KBM-7 (cell line): ENCODE measurements around the gene SHISAL1.

ENCODE experiments used
- DNase-seq: peaks from one replicate; pipeline ENCODE4 v3.0.0-alpha.2; 2015
- in situ Hi-C: fragments of 300-500 bp; cut with MboI; formaldehyde crosslinking; loops from 2 replicates; pipeline ENCODE4 v1.14.3; 2020; ENCODE audit warnings: low sequenced_read_pairs, low pct_unique_long_range_greater_than_20kb, mixed read lengths

Gene SHISAL1

DNA sequence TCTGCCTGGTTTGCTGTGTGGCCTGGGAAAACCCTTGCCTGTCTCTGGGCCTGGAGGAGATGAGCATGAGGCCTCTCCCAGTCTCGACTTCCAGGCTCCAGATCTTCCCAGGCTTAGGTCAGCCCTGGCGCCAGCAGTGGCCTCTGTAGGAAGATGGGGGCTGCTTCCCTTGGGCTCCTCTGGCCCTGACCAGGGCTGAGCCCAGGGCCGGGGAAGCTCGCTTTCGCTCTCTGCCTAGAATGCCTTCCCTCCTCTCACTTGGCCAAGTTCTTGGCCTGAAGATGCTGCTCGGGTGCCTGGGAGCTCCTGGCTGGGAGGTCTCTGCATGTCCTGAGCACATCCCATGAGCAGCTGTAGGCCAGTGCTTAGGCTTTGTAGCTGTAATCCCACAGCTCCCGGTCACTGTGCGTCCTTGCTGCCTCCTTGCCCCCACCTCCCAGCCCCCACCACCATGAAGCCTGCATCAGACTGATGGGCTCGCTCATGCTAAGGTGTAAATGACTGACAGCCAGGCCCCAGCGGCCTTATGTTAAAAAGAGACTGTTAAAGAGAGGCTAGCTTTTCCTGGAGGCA is 25.5 kb downstream of the SHISAL1 start:
- no peak for DNase-seq
- in situ Hi-C loops: no loop called here

GRCh38 chr22:44286646-44287045 is 26.1 kb downstream of the SHISAL1 start:
- no peak for DNase-seq
- in situ Hi-C loops: no loop called here

DNA sequence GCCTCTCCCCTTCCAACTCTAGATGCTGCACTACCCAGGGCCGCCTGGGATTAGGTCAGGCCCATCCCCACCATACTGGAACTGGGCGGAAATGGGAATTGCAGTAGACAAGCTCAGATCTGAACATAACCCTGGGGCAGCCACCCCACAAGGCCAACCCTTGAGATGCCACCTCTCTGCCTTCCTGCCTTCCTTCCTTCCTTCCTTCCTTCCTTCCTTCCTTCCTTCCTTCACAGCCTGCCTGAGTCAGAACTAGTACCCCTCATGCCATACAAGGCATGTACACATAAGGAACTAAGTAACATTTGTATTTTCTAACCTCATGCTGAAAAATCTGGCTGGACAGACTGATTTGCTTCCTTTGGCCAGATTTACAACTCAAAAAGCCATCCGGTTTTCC is 28.0 kb downstream of the SHISAL1 start:
- no peak for DNase-seq
- in situ Hi-C loops: no loop called here

GRCh38 chr22:44281768-44282637 is 30.7 kb downstream of the SHISAL1 start:
- no peak for DNase-seq
- in situ Hi-C loops: no loop called here

GRCh38 chr22:44280665-44281188 is 32.0 kb downstream of the SHISAL1 start:
- DNase-seq: no peak
- in situ Hi-C loops: no loop called here

DNA sequence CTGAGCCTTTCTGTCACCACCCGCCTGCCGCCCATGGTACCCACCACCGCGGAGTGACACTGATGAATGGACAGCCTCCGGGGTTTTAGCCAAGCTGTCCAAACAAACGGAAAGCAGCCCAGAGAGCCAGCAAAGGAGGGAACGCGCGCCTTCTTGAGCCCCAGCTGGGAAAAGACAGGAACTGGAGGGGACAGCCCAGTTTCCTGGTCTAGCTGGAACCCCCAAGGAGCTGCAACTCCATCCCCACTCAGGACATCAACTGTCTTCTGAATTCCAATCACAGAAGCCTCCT is 33.7 kb downstream of the SHISAL1 start:
- DNase-seq: no peak
- in situ Hi-C loops: no loop called here

- in situ Hi-C loops: no loop called here
- DNase-seq: no peak
Measured at GRCh38 chr22:44278243-44279068, 34.3 kb downstream of the SHISAL1 start.

GRCh38 chr22:44277386-44278135 is 35.2 kb downstream of the SHISAL1 start:
- DNase-seq: no peak
- in situ Hi-C loops: no loop called here

- in situ Hi-C loops: no loop called here
- no peak for DNase-seq
Measured at GRCh38 chr22:44276706-44277356, 35.9 kb downstream of the SHISAL1 start.

- in situ Hi-C loops: no loop called here
- DNase-seq: no peak
Measured at GRCh38 chr22:44276041-44276440, 36.7 kb downstream of the SHISAL1 start.

DNA sequence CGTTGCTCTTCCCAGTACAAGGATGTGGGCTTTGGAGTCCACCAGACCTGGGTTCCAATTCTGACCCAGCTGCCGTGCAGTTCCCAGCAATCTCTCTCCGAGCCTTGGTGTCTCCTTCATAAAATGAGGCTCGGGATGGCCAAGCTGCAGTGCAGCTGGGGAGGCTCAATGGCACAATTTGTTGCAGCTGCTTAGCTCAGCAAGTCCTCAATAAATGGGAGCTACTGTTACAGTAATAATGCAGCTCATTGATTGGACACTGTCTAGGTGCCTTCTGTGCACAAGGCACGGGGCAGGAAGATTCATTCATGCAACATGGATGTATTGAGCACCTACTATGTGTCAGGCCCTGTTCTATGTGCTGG is 37.1 kb downstream of the SHISAL1 start:
- no peak for DNase-seq
- in situ Hi-C loops: no loop called here

GRCh38 chr22:44274918-44275630 is 37.7 kb downstream of the SHISAL1 start:
- in situ Hi-C loops: no loop called here
- no peak for DNase-seq

DNA sequence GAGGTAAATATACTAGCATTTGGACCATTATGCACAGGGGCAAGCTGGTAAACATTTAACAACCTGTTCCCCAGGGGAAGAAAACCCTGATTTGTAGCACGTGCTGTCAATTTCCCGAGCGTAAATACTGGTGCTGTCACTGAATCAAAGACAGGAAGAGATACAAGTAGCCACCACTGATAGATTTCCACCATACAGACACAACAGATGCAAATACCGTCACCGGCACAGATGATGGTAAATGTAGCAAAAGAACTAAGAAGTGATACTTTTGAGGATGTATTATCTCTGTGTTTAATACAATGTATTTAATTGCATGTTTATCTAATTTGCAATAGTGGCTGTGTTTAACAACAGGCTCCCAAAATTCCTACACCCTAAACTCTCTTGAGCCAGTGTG is 39.6 kb downstream of the SHISAL1 start:
- in situ Hi-C loops: no loop called here
- DNase-seq: no peak

DNA sequence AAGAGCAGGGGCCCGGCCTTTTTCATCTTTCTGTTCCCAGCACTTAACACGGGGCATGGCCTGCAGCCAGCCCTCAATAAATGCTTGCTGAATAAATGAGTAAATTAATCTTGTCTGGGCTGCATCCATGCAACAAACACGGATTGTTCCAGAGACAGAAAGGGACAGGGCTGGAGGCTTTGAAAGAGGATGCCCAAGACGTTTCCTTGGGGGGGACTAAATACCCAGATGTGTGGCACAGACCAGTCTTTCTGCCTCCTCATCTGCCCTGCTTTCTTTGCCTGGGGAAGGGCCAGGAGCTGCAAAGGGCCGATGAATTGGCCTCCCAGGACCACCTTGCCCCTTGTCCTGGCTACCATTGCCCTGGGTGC is 40.4 kb downstream of the SHISAL1 start:
- in situ Hi-C loops: no loop called here
- no peak for DNase-seq

DNA sequence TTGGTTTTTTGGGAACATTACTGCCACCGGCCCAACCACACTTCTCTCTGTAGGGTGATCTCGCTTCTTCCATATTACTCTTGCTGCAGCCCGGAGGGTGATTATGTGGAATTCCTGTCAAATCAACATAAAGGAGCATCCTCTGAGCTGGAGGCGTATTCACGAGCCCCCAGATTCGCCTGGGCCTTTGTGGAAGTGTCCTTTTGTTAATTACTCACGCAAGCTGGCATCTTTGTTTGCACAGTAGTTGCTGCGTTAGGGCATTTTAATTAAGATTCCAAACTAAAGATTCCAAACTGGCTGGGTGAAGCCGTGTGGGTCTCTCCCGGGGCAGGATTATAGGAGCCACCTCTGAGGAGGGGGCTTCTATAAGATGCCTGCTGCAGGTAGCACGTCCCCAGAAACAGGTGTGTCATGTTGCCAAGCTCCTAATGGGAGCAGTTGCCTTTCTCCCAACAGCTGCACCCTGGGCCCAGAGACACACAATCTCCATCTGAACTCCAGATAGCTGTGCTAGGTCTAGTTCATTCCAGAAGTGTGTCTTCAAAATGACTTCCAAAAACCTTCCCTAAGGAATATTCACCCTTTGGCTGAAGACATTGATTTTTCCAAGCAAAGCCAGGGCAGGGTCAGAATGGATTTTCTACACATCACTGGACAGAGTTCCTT is 40.9 kb downstream of the SHISAL1 start:
- no peak for DNase-seq
- in situ Hi-C loops: no loop called here

GRCh38 chr22:44271010-44271500 is 41.7 kb downstream of the SHISAL1 start:
- DNase-seq: no peak
- in situ Hi-C loops: no loop called here

DNA sequence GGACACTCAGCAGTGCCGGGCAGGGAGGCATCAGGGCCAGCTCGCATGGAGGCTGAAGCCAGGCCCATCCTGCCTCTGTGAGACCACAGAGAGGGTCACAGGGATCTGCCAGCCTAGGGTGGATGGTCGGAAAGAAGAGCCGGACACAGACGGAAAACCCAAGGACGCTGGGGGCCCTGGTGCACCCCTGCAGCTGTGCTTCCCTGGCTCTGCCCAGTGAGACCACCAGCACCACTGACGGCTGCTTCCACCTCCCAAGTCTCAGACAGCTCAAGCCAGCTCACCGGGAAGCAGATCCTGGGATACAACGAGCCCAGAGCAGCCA is 42.2 kb downstream of the SHISAL1 start:
- in situ Hi-C loops: no loop called here
- DNase-seq: no peak
